ENCODE data around the gene FDXR. TPM values are rescaled to one million over a fixed set of nuclear protein-coding genes. Genes with fewer than 3 reads are reported as not detected.

FDXR gene
- total and polyA plus RNA-seq, 2 of the 8 experiments (the other 6 are each of a cell fraction or from before 2014, with no cell fraction given), result 24.2 to 31.4 TPM

DNA sequence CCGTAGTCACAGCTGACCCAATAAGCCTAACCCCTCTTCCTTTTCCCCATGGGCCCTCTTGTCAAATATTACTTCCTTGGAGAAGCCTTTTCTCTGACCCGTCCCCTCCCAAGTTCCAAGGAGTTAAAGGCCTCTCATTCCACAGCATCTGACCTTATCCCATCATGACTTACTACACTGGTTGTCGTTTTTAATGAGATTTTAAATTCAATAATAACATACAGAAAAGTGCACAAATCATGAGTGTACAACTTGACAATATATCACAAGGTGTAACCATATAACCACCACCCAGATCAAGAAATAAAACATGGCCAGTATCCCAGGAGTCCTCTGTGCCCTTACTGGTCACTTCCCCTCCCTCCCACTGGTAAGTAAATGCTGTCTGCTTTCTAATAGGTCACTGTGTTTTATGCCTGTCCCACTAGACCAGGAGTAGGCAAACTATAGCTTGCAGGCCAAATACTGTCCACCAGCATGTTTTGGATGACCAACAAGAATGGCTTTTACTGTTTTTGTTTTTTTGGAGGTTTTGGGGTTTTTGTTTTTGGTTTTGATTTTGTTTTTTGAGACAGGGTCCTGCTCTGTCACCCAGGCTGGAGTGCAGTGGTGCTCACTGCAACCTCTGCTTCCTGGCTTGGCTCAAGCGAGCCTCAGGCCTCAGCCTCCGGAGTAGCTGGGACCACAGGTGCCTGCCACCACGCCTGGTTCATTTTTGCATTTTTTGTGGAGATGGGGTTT, 1.2 kb upstream of the FDXR start (continued):
- TF ChIP-seq, protein P1, sequence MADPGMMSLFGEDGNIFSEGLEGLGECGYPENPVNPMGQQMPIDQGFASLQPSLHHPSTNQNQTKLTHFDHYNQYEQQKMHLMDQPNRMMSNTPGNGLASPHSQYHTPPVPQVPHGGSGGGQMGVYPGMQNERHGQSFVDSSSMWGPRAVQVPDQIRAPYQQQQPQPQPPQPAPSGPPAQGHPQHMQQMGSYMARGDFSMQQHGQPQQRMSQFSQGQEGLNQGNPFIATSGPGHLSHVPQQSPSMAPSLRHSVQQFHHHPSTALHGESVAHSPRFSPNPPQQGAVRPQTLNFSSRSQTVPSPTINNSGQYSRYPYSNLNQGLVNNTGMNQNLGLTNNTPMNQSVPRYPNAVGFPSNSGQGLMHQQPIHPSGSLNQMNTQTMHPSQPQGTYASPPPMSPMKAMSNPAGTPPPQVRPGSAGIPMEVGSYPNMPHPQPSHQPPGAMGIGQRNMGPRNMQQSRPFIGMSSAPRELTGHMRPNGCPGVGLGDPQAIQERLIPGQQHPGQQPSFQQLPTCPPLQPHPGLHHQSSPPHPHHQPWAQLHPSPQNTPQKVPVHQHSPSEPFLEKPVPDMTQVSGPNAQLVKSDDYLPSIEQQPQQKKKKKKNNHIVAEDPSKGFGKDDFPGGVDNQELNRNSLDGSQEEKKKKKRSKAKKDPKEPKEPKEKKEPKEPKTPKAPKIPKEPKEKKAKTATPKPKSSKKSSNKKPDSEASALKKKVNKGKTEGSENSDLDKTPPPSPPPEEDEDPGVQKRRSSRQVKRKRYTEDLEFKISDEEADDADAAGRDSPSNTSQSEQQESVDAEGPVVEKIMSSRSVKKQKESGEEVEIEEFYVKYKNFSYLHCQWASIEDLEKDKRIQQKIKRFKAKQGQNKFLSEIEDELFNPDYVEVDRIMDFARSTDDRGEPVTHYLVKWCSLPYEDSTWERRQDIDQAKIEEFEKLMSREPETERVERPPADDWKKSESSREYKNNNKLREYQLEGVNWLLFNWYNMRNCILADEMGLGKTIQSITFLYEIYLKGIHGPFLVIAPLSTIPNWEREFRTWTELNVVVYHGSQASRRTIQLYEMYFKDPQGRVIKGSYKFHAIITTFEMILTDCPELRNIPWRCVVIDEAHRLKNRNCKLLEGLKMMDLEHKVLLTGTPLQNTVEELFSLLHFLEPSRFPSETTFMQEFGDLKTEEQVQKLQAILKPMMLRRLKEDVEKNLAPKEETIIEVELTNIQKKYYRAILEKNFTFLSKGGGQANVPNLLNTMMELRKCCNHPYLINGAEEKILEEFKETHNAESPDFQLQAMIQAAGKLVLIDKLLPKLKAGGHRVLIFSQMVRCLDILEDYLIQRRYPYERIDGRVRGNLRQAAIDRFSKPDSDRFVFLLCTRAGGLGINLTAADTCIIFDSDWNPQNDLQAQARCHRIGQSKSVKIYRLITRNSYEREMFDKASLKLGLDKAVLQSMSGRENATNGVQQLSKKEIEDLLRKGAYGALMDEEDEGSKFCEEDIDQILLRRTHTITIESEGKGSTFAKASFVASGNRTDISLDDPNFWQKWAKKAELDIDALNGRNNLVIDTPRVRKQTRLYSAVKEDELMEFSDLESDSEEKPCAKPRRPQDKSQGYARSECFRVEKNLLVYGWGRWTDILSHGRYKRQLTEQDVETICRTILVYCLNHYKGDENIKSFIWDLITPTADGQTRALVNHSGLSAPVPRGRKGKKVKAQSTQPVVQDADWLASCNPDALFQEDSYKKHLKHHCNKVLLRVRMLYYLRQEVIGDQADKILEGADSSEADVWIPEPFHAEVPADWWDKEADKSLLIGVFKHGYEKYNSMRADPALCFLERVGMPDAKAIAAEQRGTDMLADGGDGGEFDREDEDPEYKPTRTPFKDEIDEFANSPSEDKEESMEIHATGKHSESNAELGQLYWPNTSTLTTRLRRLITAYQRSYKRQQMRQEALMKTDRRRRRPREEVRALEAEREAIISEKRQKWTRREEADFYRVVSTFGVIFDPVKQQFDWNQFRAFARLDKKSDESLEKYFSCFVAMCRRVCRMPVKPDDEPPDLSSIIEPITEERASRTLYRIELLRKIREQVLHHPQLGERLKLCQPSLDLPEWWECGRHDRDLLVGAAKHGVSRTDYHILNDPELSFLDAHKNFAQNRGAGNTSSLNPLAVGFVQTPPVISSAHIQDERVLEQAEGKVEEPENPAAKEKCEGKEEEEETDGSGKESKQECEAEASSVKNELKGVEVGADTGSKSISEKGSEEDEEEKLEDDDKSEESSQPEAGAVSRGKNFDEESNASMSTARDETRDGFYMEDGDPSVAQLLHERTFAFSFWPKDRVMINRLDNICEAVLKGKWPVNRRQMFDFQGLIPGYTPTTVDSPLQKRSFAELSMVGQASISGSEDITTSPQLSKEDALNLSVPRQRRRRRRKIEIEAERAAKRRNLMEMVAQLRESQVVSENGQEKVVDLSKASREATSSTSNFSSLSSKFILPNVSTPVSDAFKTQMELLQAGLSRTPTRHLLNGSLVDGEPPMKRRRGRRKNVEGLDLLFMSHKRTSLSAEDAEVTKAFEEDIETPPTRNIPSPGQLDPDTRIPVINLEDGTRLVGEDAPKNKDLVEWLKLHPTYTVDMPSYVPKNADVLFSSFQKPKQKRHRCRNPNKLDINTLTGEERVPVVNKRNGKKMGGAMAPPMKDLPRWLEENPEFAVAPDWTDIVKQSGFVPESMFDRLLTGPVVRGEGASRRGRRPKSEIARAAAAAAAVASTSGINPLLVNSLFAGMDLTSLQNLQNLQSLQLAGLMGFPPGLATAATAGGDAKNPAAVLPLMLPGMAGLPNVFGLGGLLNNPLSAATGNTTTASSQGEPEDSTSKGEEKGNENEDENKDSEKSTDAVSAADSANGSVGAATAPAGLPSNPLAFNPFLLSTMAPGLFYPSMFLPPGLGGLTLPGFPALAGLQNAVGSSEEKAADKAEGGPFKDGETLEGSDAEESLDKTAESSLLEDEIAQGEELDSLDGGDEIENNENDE (IDR thresholded peaks at IDR 0.05; ENCODE audit: insufficient replicate concordance, low read length), result no peak
- TF ChIP-seq HDAC2 (IDR thresholded peaks at IDR 0.05; ENCODE audit: borderline replicate concordance in 1 of 2, low read depth in 2 of 2, low read length in 2 of 2), result no peak
- no peak for TF ChIP-seq CTBP2 (IDR thresholded peaks at IDR 0.05; ENCODE audit: borderline replicate concordance, insufficient read depth, insufficient read length, low read length)

Data from H1 (cell line).